Immature natural killer cell (primary cell): ENCODE results near the gene SBNO2. TPM values are rescaled to one million over a fixed set of nuclear protein-coding genes. Genes with fewer than 3 reads are reported as not detected.
"Not testable (repeated sequence)": the region's sequence is repeated elsewhere in the genome, so short reads cannot be mapped to it uniquely, and the experiment has no call there.

Experiments
- DNase-seq, 3 donors: peaks; one replicate each; pipeline ENCODE4 v3.0.0; 2022; ENCODE audit warnings: mixed read lengths in 1 of 3
- H3K27ac Mint-ChIP-seq, 6 donors: one replicate each; pipeline ENCODE4 v1.8.0; 2020; ENCODE audit warnings: mixed read lengths in 6 of 6, mild to moderate bottlenecking in 5 of 6, inconsistent platforms in 4 of 6, moderate library complexity in 3 of 6
- H3K27me3 Mint-ChIP-seq, 3 donors: one replicate each; pipeline ENCODE4 v1.8.0; 2020 to 2021; ENCODE audit warnings: low read depth in 3 of 3, mild to moderate bottlenecking in 3 of 3, mixed read lengths in 3 of 3, moderate library complexity in 3 of 3, inconsistent platforms in 1 of 3
- H3K36me3 Mint-ChIP-seq, 3 donors: one replicate each; pipeline ENCODE4 v1.8.0; 2020; ENCODE audit warnings: mixed read lengths in 3 of 3, inconsistent platforms in 2 of 3, mild to moderate bottlenecking in 2 of 3
- H3K4me1 Mint-ChIP-seq, 2 donors: one replicate each; pipeline ENCODE4 v1.8.0; 2020; ENCODE audit warnings: inconsistent platforms in 2 of 2, mild to moderate bottlenecking in 2 of 2, mixed read lengths in 2 of 2, moderate library complexity in 1 of 2
- H3K4me3 Mint-ChIP-seq, 5 donors: one replicate each; pipeline ENCODE4 v1.8.0; 2020; ENCODE audit warnings: mild to moderate bottlenecking in 5 of 5, mixed read lengths in 5 of 5, inconsistent platforms in 3 of 5, moderate library complexity in 3 of 5
- H3K9me3 Mint-ChIP-seq, 6 donors: one replicate each; pipeline ENCODE4 v1.8.0; 2020; ENCODE audit warnings: mild to moderate bottlenecking in 6 of 6, mixed read lengths in 6 of 6, inconsistent platforms in 4 of 6, moderate library complexity in 3 of 6
- polyA plus RNA-seq, 3 donors: library from polyadenylated mRNA; unstranded; fragments of 300-500 nt; fragmentation: Illumina TruSeq; gene quantifications; one replicate each; pipeline ENCODE4 v1.2.3, GENCODE V29; 2021

SBNO2 gene
- polyA plus RNA-seq, 3 donors from 2014 or later = 0.27 to 3.4 (median 0.89) TPM

GRCh38 chr19:1136621-1137317 is 37.3 kb downstream of the SBNO2 start:
- H3K9me3 Mint-ChIP-seq = peaks cover 0 to 1% (median 0%) of the 10 kb centered on the region in 6 donors
- no peak for DNase-seq
- H3K4me3 Mint-ChIP-seq = peak overlapping the region in 2 of 5 donors; percentile 51 to 53
- peaks cover 0 to under 1% (median under 1%) of the 10 kb centered on the region in 3 donors for H3K36me3 Mint-ChIP-seq
- H3K27ac Mint-ChIP-seq = peak overlapping the region in 4 of 6 donors; percentile 74 to 86 (median 82)
- peaks cover 29 to 31% of the 10 kb centered on the region in 2 donors for H3K4me1 Mint-ChIP-seq
- peaks cover 12 to 15% (median 13%) of the 10 kb centered on the region in 3 donors for H3K27me3 Mint-ChIP-seq

DNA sequence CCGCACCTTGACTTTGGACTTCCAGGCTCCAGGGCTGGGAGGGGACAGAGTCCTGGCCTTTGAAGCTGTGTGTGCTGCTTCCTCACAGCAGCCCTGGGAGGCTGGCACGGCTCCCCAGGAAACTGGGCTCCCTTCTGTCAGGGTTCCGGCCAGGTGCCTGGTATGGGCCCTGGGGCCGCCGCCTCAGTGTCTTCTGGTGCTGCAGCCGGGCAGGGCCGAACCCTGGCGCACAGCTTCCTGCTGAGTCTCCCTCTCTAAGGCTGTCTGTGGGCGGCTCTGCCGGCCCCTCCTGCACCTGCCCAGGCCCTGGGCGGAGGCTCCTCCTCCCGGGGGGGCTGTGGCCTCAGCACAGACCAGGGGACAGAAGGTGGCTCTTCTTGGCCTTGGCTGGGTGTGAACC is 37.9 kb downstream of the SBNO2 start:
- Mint-ChIP-seq H3K27ac (peak overlapping the region in 4 of 6 donors; percentile 74 to 86 (median 82)), H3K9me3 (peaks cover 0 to 1% (median 0%) of the 10 kb centered on the region in 6 donors), H3K4me1 (peaks cover 29 to 34% of the 10 kb centered on the region in 2 donors), H3K4me3 (peak overlapping the region in 1 of 5 donors; percentile 53), H3K27me3 (peaks cover 12 to 15% (median 13%) of the 10 kb centered on the region in 3 donors), H3K36me3 (no peaks in the 10 kb centered on the region)
- peak; percentile 25 to 46 (median 37) for DNase-seq

- H3K4me3 Mint-ChIP-seq = peak overlapping the region in 2 of 5 donors; percentile 9 to 23
- H3K36me3 Mint-ChIP-seq = no peaks in the 10 kb centered on the region
- no peak for DNase-seq
- H3K27ac Mint-ChIP-seq = peak overlapping the region in 4 of 6 donors; percentile 57 to 71 (median 66)
- H3K4me1 Mint-ChIP-seq = peaks cover 34 to 42% of the 10 kb centered on the region in 2 donors
- peaks cover 12 to 16% (median 13%) of the 10 kb centered on the region in 3 donors for H3K27me3 Mint-ChIP-seq
- H3K9me3 Mint-ChIP-seq = peaks cover 0 to 1% (median 0%) of the 10 kb centered on the region in 6 donors
These were observed 38.6 kb downstream of the SBNO2 start for GRCh38 chr19:1135454-1135853.

DNA sequence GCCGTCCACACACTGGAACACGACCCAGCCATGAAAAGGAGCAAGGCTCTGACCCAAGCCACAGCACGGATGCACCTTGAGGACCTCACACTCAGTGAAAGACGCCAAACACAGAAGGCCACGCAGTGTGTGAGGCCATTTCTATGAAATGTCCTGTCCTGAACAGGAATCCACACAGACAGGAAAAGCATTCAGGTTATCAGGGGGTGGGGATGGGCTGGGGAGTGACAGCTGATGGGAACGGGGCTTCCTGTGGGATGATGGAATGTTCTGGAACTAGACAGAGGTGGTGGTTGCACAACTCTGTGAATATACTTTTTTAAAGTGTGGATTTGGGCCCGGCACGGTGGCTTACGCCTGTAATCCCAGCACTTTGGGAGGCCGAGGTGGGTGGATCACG is 39.6 kb downstream of the SBNO2 start:
- H3K27me3 Mint-ChIP-seq = peaks cover 12 to 21% (median 13%) of the 10 kb centered on the region in 3 donors
- no peaks in the 10 kb centered on the region for H3K36me3 Mint-ChIP-seq
- no peak for DNase-seq
- H3K4me1 Mint-ChIP-seq = peaks cover 41 to 51% of the 10 kb centered on the region in 2 donors
- peak overlapping the region in 1 of 5 donors; percentile 35 for H3K4me3 Mint-ChIP-seq
- H3K27ac Mint-ChIP-seq = peak overlapping the region; percentile 68 to 94 (median 89)
- H3K9me3 Mint-ChIP-seq = peaks cover 0 to 1% (median 0%) of the 10 kb centered on the region in 6 donors

GRCh38 chr19:1133471-1133929 is 40.6 kb downstream of the SBNO2 start:
- no peaks in the 10 kb centered on the region for H3K36me3 Mint-ChIP-seq
- H3K4me3 Mint-ChIP-seq = peak overlapping the region; percentile 71 to 85 (median 82)
- peak; percentile 83 to 93 (median 85) for DNase-seq
- peaks cover 0 to 1% (median 0%) of the 10 kb centered on the region in 6 donors for H3K9me3 Mint-ChIP-seq
- H3K4me1 Mint-ChIP-seq = peaks cover 41 to 48% of the 10 kb centered on the region in 2 donors
- H3K27me3 Mint-ChIP-seq = peaks cover 12 to 21% (median 13%) of the 10 kb centered on the region in 3 donors
- H3K27ac Mint-ChIP-seq = peak overlapping the region; percentile 86 to 95 (median 92)

DNA sequence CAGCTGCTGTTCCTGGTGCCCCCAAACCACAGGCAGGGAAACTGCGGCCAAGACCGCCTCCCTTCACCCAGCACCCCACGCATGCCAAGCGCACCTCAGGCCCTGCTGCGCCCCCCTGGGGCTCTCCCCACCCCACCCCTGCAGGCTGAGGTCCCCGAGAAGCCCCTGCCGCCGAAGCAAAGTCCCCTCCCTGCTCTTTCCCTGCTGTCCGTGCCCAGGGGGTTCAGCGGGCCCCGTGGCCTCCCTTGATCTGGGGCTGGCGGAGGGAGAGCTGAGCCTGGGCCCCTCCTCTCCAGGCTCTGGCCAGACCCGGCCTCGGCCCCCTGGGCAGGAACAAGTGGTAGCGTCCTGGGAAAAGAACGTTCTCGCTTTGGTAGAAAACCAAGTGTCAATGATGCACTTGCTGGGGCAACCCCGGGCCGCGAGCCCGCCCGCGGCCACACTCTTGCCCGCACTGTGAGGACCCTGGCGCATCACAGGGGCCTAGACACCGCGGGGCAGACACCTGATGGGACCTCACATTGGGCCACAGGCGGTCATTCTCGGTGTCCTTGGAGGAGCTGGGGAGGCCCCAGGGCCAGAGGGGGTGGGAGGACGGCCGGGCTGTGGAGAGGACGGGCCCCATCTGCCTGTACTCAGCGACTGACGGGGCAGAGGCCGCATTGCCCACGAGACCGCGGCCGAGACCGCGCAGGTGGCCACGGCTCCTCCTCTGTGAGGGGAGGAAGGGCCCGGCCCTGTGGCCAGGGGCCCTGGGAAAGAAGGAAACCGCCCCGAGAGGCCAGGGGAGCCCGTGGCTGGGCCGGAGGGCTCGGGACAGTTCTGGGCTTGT is 41.3 kb downstream of the SBNO2 start:
- Mint-ChIP-seq H3K4me1 (peaks cover 41 to 48% of the 10 kb centered on the region in 2 donors), H3K9me3 (peaks cover 0 to 1% (median 0%) of the 10 kb centered on the region in 6 donors)

DNA sequence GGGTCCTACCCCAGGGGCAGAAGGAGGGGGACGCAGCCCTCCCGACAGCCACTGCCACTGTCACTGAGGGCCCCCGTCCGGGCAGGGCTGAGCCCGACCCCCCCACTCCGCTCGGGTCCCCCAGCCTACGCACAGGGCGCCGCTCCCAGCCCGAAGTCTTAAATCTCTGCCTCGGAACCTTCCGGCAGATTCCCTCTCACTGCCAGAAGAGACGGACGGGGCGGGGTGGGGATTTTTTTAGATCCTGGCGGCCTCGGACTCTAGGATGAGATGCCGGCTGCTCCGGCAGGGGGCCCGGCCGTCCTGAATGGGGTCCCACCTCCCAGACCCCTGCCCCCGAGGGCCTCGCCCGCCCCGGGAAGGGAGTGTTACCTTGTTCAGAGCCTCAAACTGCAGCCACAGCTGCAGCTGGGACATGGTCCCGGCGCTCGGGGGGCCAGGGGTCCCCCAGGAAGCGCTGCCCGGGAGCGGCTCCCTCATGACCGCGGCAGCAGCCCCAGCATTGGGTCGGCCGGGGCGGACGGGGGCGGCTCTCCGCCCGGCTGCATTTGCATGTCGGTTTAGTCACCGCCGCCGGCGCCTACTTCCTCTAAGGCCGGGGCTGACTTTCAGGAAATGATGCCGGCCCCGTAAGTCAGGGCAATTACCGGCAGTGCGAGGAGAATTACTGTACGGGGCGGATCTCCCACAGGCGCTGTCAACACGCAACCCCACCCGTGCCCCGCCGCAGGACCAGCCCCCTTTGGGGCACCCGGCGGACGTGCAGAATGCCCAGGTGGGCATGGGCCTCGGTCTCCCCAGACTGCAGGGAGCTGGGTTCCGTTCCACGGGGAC is 42.1 kb downstream of the SBNO2 start:
- DNase-seq = peak; percentile 88 to 91 (median 90)
- Mint-ChIP-seq H3K4me3 (peak overlapping the region; percentile 77 to 85 (median 82)), H3K27ac (peak overlapping the region; percentile 81 to 95 (median 93)), H3K36me3 (no peaks in the 10 kb centered on the region), H3K9me3 (peaks cover 0 to 1% (median 0%) of the 10 kb centered on the region in 6 donors), H3K4me1 (peaks cover 41 to 48% of the 10 kb centered on the region in 2 donors), H3K27me3 (peaks cover 12 to 21% (median 13%) of the 10 kb centered on the region in 3 donors)

More for the DNA sequence above, 41.3 kb downstream of the SBNO2 start:
- H3K4me3 Mint-ChIP-seq = peak overlapping the region; percentile 77 to 85 (median 82)
- no peaks in the 10 kb centered on the region for H3K36me3 Mint-ChIP-seq
- peak overlapping the region; percentile 86 to 95 (median 94) for H3K27ac Mint-ChIP-seq
- peak; percentile 86 to 90 (median 88) for DNase-seq
- H3K27me3 Mint-ChIP-seq = peaks cover 12 to 21% (median 13%) of the 10 kb centered on the region in 3 donors

GRCh38 chr19:1130771-1131717 is 43.0 kb downstream of the SBNO2 start:
- no peaks in the 10 kb centered on the region for H3K36me3 Mint-ChIP-seq
- H3K4me3 Mint-ChIP-seq = peak overlapping the region; percentile 77 to 85 (median 82)
- peak in 1 of 3 donors; percentile 27 for DNase-seq
- H3K4me1 Mint-ChIP-seq = peaks cover 34 to 44% of the 10 kb centered on the region in 2 donors
- H3K27ac Mint-ChIP-seq = peak overlapping the region; percentile 81 to 95 (median 91)
- peaks cover 0 to 1% (median 0%) of the 10 kb centered on the region in 6 donors for H3K9me3 Mint-ChIP-seq
- H3K27me3 Mint-ChIP-seq = peaks cover 12 to 21% (median 13%) of the 10 kb centered on the region in 3 donors

- Mint-ChIP-seq H3K27me3 (peaks cover 12 to 21% (median 13%) of the 10 kb centered on the region in 3 donors), H3K27ac (peak overlapping the region in 3 of 6 donors; percentile 49 to 90 (median 79)), H3K4me3 (peak overlapping the region in 2 of 5 donors; percentile 18 to 82), H3K36me3 (peaks cover 0 to 4% (median 0%) of the 10 kb centered on the region in 3 donors), H3K4me1 (peaks cover 24 to 38% of the 10 kb centered on the region in 2 donors), H3K9me3 (peaks cover 0 to 1% (median 0%) of the 10 kb centered on the region in 6 donors)
- no peak for DNase-seq
These were observed 44.5 kb downstream of the SBNO2 start for GRCh38 chr19:1129535-1129934.

DNA sequence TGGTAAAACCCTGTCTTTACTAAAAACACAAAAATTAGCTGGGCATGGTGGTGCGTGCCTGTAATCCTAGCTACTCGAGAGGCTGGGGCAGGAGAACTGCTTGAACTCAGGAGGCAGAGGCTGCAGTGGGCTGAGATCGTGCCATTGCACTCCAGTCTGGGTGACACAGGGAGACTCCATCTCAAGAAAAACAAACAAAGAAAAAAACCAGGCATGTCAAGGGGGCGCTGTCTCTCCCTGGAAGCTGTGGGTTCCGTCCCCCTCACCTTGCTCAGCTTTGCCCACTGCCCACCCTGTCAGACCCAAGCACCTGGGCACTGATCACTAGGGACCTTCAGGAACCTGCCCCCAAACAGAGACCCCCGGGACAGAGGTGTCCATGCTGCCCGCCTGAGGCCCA is 45.0 kb downstream of the SBNO2 start:
- not testable (repeated sequence) for H3K4me3 Mint-ChIP-seq, DNase-seq, H3K36me3 Mint-ChIP-seq, H3K9me3 Mint-ChIP-seq
- Mint-ChIP-seq H3K4me1 (peaks cover 20 to 34% of the 10 kb centered on the region in 2 donors), H3K27me3 (peaks cover 12 to 23% (median 13%) of the 10 kb centered on the region in 3 donors), H3K27ac (peak overlapping the region in 1 of 6 donors; percentile 10)

GRCh38 chr19:1128106-1128505 is 46.0 kb downstream of the SBNO2 start:
- H3K36me3 Mint-ChIP-seq = peaks cover 0 to 4% (median 0%) of the 10 kb centered on the region in 3 donors
- DNase-seq = no peak
- no peak overlapping the region for H3K27ac Mint-ChIP-seq
- H3K27me3 Mint-ChIP-seq = peaks cover 6 to 19% (median 8%) of the 10 kb centered on the region in 3 donors
- H3K4me3 Mint-ChIP-seq = no peak overlapping the region
- no peaks in the 10 kb centered on the region for H3K9me3 Mint-ChIP-seq
- peaks cover 12 to 27% of the 10 kb centered on the region in 2 donors for H3K4me1 Mint-ChIP-seq
